HG03095 (cell line): ENCODE measurements around the gene ANO6.
"Not testable (repeated sequence)": the region's sequence is repeated elsewhere in the genome, so short reads cannot be mapped to it uniquely, and the experiment has no call there.

Source experiments
- ATAC-seq: cut with Tn5 transposase; IDR thresholded peaks from one replicate; pipeline ENCODE4 v1.9.1; 2021; ENCODE audit warnings: moderate library complexity; ENCODE audit not compliant: unreplicated experiment

Gene ANO6

DNA sequence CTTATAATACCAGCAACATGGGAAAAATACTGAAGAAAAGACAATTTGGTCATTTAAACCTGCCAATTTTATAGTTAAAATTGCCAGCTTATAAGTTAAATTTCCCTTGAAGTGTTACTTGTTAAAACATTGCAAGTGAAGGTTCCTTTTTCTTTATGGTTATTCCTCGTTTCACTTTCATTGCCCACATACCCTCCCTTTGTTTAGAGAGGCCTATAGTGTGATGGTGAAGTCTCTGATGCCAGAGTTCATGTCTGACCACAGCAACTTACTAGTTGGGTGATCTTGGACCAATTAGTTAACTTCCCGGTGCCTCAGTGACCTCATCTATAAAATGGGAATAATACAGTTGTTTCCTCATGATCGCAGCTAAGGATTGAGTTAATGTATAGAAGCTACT is 173.5 kb downstream of the ANO6 start:
- no peak for ATAC-seq

DNA sequence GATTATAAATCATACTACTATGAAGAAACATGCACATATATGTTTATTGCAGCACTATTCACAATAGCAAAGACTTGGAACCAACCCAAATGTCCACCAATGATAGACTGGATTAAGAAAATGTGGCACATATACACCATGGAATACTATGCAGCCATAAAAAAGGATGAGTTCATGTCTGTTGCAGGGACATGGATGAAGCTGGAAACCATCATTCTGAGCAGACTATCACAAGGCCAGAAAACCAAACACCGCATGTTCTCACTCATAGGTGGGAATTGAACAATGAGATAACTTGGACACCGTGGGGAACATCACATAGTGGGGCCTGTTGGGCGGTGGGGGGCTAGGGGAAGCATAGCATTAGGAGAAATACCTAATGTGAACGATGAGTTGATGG is 181.6 kb downstream of the ANO6 start:
- ATAC-seq: not testable (repeated sequence)

DNA sequence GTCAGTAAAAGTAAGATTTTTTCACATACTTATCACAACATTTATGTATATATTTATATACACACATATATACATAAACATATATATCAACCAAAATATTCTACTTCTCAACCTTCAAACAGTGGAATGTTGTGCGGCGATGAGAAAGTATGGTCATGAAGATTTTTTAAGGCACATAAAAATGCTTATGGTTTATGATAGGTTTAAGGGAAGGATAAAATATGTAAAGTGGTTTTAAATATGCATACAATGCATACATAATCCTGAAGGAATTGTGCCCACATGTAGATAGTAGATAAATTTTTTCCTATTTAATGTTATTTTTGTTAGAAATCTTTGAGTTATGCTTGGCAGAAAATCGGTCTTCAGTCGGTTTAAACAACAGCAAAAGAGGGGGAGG is 182.7 kb downstream of the ANO6 start:
- ATAC-seq: no peak

DNA sequence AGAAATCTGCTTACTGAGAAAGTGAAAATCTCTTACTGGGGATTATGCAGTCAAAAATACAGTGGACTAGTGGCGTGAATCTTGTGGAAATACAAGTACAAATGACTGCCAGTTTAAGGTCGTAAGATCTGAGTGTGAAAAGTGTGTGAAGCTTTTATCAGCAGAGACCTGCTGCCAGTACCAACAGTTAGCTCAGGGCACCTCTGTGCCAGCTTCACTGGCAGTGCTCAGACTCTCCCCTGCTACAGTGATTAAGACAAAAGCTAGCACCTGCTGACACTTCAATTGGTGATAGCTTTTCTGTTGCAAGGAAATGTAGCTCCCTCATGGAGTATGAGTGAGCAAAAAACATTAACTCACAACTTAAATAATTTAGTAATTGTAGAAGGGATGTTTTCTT is 185.1 kb downstream of the ANO6 start:
- ATAC-seq: no peak

DNA sequence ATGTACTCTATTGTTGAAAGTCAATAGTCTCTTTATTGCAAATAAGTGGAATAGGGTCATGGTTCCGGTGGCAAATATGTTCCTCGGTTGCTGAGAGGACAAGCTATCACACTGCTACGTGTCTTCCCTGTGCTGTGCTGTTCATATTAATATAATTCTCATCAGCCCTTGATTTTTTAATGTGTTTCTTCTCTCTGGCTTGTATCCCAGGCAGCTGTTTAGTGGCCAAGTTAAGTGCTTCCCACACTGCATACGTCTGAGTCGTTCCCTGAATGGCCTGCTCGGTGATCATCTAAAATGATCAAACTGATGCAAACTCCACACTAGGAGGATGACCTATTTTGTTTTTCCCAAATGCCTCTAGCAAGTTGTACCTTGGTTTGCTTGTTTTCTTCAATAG is 186.4 kb downstream of the ANO6 start:
- no peak for ATAC-seq

DNA sequence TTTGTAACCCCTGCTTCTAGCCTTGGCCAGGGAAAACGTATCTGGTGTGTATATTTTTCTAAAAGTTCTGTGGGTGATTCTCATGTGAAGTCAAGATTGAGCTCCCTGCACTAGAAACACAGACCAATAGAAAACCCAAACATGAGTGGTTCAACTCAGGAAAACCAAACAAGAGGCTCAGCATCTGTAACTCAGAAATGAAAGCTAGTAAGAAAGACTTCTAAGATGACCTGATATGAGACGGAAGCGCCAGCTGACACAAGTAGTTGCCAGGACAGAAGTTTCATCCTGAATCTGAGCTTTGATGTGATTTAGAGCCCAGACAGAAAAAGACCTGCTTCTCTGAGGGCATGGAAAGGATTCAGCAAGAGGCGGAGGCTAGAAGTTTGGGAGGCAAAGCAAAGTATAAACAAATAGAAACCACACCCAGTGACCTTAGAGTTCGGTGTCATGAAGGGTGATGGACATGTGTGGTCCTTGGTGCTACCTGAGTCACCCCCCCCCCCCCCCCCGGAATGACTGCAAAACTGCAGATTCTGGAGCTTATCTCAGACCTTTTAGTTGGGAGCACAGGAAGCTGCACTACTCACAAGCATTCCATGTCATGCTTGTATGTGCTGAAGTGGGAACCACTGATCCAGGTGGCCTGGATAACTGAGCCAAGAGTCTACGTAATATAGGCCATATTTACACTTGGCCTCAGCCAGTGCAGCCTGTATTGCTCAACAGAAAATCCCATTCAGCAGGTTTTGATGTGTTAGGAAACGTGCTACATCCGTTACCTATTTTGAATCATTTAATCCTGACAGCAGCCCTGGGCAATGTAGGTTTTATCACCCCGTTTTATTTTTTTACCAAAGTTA is 191.3 kb downstream of the ANO6 start:
- ATAC-seq: no peak

DNA sequence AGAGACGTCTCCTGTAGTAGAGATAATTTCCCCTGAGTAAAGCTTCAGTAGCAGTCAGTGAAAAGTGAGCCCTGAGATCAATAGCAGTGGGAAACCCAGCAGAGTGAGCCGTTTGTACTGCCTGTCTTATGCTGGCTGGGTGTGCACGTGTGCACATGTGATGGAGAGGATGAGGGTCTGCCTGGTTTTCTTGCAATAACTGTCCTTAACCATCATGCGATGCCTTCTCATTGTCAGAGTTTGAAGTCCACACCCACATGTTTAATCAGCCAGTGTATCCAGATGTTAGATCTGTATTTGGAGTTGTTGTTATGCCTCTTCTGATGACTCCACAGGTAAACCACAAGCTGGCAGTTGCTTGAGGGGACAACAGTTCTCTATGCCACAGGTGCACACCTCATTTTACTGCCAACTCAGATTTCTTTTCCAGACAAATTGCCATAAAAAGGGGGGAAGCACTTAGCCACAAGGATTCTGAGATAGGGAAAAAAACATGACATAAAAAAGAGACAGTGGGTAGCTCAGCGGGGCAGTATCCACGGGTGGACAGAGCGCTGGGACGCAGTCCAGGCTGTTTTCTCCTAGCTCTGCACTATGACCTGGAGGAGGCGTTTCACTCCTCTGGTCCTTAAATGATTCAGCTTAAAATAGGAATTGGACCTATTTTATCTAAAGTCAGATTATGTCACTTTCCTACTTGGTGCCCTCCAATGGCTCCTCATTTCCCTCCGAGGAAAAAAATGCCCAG is 192.3 kb downstream of the ANO6 start:
- ATAC-seq: no peak

DNA sequence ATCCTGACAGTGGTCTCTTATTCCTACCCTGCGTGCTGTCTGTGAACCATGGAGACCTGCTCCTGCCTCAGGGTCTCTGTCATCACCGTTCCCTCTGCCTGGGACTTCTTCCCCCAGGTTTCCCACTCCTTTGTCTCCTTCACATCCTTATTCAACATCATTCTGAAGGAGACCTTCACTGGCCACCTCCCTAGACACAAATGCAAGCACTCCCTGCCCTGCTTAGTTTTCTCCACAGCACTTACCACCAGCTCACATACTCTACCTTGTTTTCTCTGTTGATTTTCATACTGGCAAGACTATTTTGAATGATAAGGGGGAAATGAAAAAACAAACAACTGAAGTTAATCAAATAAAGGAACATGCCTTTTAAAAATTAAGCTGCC is 192.8 kb downstream of the ANO6 start:
- ATAC-seq: no peak

DNA sequence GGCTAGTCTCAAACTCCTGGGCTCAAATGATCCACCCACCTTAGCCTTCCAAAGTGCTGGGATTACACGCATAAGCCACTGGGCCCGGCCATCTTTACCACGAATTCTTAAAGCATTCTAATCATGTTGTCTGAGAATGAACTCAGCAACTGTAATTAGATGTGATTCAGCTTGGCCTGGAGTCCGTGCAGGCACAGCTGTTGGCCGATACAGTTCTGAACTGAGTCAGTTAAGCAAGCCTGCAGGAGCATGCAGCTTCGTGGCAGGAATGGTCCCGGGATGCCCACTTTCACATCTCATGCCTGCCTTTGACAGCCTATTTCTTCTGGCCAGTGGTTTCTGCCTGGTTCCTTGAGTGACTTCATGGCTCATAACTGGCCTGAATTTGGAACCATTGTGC is 194.1 kb downstream of the ANO6 start:
- no peak for ATAC-seq

DNA sequence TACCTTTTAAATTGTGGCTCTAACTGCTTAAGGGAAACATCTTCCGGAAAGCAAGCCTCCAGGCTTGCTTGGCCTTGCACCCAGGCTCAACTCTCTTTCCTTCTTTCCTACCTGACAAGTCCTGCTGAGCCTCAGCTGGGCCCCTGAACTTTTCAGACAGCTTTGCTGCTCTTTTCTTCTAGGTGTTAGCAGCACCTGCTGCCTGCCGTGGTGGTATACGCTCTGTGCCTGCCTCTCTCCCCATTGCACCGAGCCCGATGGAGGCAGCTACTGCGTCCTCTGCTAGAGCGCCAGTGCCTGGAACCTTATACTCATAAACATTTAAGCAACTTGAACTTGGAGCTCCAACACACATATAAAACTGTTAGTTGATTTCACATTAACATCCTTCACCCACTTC is 195.7 kb downstream of the ANO6 start:
- ATAC-seq: no peak

DNA sequence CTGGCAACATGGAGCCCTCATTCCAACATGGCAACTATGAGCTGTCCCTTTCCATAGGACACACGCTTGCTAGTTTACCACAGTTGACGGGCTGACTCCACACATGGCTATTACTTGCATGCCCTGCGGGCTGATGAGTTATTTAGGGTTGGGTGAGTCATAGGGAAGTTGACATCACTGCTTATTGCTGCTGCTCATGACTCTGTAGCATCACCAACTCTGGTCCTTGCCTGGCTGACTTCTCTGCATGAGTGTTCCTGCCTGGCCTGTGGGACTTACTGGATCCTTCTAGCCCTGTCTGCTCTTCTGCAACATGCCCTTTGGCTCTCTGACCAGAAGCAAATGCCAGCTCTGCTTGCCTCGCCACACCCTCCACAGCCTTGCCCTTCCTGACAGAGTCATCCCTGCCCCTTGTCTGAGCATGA is 199.5 kb downstream of the ANO6 start:
- peak; percentile 96 for ATAC-seq

DNA sequence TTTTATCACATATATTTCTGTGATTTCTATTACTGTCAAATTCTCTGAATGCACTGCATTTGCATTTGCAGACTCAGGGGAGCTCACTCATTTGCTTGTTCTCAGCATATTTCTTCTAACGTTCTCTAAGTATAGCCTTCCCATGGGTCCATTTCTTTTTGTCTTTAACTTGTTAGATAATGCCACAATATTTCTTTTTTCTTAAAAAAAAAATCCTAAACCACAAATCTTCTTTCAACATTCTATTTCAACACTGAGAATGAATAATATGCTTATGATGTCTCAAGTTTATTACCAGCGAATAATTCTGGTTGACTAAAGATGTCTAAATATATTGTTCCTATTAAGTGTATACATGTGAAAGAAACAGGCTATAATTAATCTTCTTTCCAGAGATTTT is 200.2 kb downstream of the ANO6 start:
- ATAC-seq: no peak

DNA sequence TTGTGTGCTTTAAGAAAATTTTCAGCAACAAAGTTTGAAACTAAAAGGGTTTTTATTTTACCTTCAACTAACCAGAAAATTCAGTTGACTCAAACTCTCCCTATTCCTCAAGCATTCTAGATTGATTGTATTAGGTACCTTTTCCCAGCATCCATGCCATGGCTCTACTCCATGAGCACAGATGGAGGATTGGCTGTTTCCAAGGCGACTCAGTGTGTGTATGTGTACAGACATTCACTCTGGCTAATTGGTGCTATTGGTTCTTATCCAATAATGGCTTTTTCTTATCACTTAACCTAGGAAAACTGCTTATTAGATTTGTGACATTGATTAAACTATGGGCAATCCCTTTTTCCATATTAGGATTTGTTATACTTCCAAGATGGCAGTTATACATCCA is 202.6 kb downstream of the ANO6 start:
- ATAC-seq: no peak

DNA sequence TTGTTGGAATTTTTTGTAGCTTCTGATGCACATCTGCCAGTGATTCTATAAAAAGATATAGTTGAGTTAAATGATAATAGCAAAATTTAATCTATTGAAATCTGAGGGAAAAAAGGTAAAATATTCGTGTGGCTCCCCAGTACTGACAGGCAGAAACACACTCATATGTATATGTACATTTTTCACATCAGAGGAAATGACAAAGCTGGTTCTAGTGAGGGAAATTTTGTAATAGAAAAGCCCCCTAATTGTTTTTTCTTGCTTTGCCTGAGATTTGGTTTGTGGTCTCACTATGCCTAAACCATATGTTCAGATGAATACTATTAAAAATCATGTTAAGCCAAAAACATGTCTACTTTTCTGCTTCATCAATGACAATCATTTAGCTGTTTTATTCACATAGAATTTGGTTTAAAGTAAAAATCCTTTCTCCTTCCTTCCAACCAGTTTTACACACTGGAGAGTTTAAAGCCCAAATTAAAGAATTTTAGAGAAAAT is 203.5 kb downstream of the ANO6 start:
- no peak for ATAC-seq

DNA sequence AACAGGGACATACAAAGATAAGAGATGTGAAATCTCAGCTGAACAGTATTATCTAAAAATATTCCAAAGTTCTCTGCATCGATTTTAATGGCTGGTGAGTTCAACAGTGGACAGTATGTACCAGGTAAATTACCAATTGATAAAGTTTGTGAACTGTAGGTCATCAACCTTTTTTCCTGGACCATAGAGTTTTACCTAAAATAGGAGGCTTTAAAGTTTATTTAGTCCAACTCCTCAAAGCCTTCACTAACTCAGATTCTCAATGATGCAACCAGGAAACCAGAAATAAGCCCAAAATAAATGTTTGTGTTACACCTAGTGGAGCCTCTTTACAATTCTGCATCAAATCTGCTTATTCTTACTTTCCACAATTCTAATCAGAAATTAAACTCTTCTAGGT is 205.8 kb downstream of the ANO6 start:
- no peak for ATAC-seq

DNA sequence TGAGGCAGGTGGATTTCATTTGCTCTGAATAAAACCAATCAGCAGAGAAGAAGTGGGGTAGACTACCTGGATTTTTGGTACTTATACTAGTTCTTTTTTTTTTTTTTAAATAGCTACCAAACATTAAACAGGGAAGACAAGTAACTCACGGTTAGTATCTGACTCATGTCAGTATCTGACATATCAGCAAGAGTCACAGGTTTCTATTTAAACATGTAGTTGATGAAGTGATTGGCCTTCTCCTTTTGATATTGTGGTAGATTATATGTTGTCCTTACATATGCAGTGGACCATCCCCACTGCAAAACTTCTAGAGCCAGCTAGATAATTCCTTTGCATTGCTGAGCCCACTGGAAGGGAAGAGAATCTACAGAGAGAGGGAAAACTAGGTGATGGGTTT is 208.0 kb downstream of the ANO6 start:
- no peak for ATAC-seq

DNA sequence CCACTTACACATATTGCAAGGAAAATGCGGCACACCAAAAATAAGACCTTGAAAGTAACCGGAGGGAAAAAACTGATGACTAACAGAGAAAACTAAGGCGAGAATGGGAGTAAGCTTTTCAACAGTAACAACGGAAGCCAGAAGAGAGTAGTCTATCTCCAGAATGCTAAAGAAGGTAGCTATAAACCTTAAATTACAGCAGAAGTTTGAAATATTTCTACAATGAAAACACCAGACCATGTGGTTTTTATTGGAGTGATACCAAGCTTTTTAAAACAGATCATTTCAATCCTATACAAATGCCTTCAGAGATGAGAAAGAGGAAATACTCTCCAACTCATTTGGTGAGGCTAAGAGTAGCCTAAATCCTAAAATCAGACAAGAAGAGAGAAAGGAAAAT is 209.5 kb downstream of the ANO6 start:
- no peak for ATAC-seq

DNA sequence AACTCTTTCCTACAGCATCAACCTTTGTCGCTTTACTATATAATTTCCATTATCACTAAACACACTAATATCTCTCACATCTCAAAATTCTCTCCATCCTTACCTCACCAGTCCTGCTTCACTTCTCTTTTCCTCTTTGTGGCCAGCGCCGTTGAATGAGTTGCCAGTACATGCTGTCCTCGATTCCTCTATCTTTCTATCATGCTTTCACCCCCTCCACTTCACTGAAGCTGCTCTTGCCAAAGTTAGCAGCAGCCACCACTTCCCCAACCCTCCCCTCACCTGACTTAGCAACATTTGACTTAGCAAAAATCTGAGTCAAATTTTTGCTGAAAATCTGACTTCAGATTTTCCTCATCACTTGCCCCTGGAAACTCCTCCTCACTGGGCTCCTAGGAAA is 210.4 kb downstream of the ANO6 start:
- no peak for ATAC-seq

DNA sequence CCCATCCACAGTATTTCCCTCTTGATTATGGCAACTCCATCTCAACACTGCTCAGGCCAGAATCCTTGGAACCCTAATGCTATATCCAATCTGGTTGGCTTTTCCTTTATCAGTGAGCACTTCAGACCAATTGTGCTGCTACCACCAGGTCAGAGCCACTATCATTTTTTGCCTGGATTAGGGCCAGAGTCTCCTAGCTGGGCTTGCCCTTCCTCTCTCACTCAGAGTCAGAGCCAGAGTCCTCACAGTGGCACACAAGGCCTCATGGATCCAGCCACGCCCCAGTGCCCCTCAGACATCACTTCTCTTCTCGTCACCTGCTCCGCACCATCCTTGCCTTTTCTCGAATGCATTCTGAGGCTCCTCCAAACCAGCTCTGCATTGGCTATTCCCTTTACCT is 211.1 kb downstream of the ANO6 start:
- ATAC-seq: no peak

DNA sequence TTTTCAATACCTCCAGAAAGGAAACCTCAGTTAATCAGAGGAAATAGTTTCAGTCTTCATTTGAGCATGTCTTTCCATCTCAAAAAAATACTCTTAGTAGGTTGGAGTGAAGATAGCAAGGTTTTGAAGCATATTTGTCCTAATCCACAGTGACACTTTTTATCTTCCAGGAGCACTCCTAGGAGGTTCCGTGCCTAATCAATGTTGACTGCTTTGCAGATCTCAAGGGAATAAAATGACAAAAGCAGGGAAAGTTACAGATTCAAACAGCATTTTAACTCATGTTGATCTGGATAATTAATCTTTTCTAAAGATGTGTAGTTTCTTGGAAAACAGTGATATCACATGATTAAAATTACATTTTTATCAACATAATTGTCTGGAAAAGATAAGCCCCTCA is 213.9 kb downstream of the ANO6 start:
- ATAC-seq: no peak

DNA sequence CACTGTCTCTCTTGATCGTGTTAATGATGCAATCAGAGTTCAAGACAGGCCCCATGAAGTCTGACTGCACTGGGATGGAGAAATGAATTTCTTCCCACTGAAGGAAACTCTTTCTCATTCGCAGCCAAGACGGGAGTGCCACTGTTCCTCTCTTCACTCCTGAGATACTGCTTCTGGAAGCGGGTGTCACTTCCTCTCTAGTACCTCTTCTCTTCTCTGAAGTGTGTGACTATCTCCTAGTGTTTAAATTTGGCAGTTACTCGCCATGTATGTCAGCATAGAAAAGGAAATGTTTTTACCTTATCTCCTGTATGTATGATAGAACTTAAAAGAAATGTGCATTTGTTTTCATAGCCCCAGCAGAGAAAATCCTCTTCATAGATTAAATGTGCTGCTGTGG is 215.2 kb downstream of the ANO6 start:
- ATAC-seq: no peak

DNA sequence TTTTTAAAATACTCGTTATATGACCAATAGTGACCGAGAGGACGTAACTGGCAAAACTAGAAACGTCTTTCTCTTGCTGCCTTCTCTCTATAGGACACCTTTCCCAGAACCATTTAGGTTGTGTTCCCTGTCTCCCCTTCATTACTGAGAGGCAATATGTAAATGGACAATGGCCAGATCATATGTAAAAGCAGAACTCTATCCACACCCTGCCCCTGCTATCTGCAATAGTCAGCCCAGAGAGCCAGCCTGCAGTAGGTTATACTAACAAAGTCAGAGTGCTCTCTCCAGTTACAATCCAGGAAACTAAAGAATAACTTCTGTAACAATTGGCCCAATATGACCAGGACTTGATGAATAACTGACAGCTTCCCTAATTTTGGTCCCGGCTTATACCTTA is 216.8 kb downstream of the ANO6 start:
- no peak for ATAC-seq
